Prostate gland (tissue), 2 donors: Measurements from ENCODE around the gene KRT2. TPM values are rescaled to one million over a fixed set of nuclear protein-coding genes. Genes with fewer than 3 reads are reported as not detected.

Experiments
- DNase-seq: peaks from one replicate; pipeline ENCODE4 v3.0.0-alpha.2; 2019; ENCODE audit warnings: low spot score
- H3K27ac ChIP-seq, 2 donors: fragments of 200-600 bp; sonication (generic); 2 replicates each; pipeline ENCODE4 v1.5.1; 2017 to 2019
- H3K27me3 ChIP-seq: fragments of 200-600 bp; sonication (generic); replicated peaks from 2 replicates; pipeline ENCODE4 v1.5.1; 2019; ENCODE audit not compliant: insufficient read depth
- H3K36me3 ChIP-seq, 2 donors: fragments of 200-600 bp; sonication (generic); 1 replicate in 1 of 2; 2 replicates in 1 of 2; pipeline versions ENCODE4 v1.5.1 to v1.8.1; 2017 to 2019
- H3K4me1 ChIP-seq: fragments of 200-600 bp; sonication (generic); replicated peaks from 2 replicates; pipeline ENCODE4 v1.5.1; 2019
- H3K4me3 ChIP-seq, 2 donors: fragments of 200-600 bp; sonication (generic); 2 replicates each; pipeline ENCODE4 v1.5.1; 2017 to 2019
- H3K9me3 ChIP-seq: fragments of 200-600 bp; sonication (generic); 2 replicates; pipeline ENCODE4 v1.5.1; 2017
- POLR2A ChIP-seq: fragments of 450-650 bp; IDR thresholded peaks from one replicate; pipeline ENCODE4 v1.6.1; 2016; ENCODE audit warnings: antibody characterized with exemption, mild to moderate bottlenecking
- POLR2AphosphoS5 ChIP-seq: sonication (generic); formaldehyde crosslinking; IDR thresholded peaks from one replicate; pipeline ENCODE4 v1.6.1; 2017; ENCODE audit warnings: antibody characterized with exemption
- WGBS: methylation state at CpG from one replicate; pipeline ENCODE4 v1.1.5; 2018; 5-methylcytosine and 5-hydroxymethylcytosine counted together
- intact Hi-C: fragments of 100-400 bp; cut with DNase I; formaldehyde crosslinking; loops from one replicate; pipeline ENCODE4 v1.14.2; 2022
- total RNA-seq, 2 donors: library from RNA; depleted of rRNA; stranded (reverse); fragments of >200 nt; gene quantifications; one replicate each; pipeline ENCODE4 v1.1.0, GENCODE V29; 2016
- TF ChIP-seq, protein P1 (sequence below), 4 experiments: fragments of 200-600 bp in 2 of 4; fragments of 450-650 bp in 2 of 4; sonication (generic) in 2 of 4; IDR thresholded peaks; 1 replicate in 3 of 4; 2 replicates in 1 of 4; pipeline ENCODE4 v1.5.1; 2016 to 2019; ENCODE audit warnings: antibody characterized with exemption in 4 of 4, mild to moderate bottlenecking in 2 of 4, moderate library complexity in 2 of 4

Gene KRT2
- total RNA-seq, 2 donors from 2014 or later: 0.41 to 5.1 TPM

DNA sequence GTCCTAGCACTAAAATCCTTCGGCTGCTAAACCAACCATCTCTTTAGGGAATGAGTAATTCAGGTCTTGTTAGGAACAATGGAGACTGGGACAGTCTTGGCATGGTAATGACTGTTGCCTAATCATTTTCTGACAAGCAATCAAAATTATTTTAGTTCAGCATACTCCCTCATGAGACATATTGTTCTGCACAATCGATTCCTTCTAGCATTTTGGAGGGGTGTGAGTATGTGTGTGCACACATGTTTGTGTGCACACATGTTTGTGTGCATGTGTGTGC lies 30.3 kb upstream of the KRT2 start:
- Histone ChIP-seq H3K4me3 (no peak overlapping the region), H3K27me3 (peaks cover 5% of the 10 kb centered on the region), H3K27ac (no peak overlapping the region), H3K9me3 (no peaks in the 10 kb centered on the region), H3K4me1 (no peaks in the 10 kb centered on the region), H3K36me3 (no peaks in the 10 kb centered on the region)
- TF ChIP-seq POLR2A: no peak
- TF ChIP-seq, protein P1, sequence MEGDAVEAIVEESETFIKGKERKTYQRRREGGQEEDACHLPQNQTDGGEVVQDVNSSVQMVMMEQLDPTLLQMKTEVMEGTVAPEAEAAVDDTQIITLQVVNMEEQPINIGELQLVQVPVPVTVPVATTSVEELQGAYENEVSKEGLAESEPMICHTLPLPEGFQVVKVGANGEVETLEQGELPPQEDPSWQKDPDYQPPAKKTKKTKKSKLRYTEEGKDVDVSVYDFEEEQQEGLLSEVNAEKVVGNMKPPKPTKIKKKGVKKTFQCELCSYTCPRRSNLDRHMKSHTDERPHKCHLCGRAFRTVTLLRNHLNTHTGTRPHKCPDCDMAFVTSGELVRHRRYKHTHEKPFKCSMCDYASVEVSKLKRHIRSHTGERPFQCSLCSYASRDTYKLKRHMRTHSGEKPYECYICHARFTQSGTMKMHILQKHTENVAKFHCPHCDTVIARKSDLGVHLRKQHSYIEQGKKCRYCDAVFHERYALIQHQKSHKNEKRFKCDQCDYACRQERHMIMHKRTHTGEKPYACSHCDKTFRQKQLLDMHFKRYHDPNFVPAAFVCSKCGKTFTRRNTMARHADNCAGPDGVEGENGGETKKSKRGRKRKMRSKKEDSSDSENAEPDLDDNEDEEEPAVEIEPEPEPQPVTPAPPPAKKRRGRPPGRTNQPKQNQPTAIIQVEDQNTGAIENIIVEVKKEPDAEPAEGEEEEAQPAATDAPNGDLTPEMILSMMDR (IDR thresholded peaks at IDR 0.05): no peak
- TF ChIP-seq POLR2AphosphoS5: no peak
- DNase-seq: no peak
- intact Hi-C loops: no loop called here
- WGBS: 67% methylated on average over 2 of the region's 2 CpGs

DNA sequence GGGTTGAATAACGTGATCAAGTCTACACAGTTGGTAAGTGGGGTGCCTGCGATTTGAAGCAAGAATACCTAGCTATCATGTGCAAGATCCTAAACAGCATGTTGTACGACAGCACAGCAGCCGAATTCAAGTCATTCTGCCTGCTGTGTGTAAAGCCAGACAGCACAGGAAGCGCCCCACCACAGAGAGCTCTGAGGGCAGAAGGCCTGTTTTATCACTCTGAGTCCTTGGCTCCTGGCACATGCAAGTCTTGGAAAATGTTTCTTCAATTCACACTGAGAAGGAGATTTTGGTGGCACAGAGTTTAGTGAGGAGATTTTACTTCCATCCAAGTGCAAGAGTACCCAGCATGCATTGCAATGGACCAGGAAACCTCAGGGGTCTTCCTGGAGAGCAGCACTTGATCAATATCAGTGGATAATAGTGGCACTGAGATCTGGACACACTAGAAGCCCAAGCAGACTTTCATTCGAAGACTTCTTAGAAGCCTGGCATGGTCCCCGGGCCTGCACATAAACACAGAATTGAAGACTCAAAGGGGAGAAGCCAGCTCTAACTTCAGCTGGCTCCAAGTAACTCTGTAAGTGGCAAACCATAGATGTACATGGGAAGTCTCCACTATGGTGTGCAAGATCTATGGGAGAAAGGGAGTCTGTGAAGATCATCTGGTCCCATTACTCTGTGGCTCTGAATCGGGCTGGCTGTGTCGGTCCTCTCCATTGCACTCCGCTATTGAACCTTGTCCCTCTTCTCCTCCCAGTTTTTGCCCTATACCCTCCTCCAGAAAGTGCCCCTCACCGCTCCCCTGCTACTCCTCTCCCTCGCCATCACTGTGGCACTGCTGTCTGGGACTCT lies 29.7 kb upstream of the KRT2 start:
- WGBS: 85% methylated on average over 12 of the region's 12 CpGs
- intact Hi-C loops: no loop called here
- DNase-seq: no peak
- no peaks in the 10 kb centered on the region for H3K36me3 ChIP-seq
- H3K27me3 ChIP-seq: peaks cover 5% of the 10 kb centered on the region
- H3K27ac ChIP-seq: no peak overlapping the region
- no peaks in the 10 kb centered on the region for H3K4me1 ChIP-seq
- H3K4me3 ChIP-seq: no peak overlapping the region
- TF ChIP-seq, protein P1 (IDR thresholded peaks at IDR 0.05): no peak
- no peak for TF ChIP-seq POLR2A
- no peak for TF ChIP-seq POLR2AphosphoS5
- no peaks in the 10 kb centered on the region for H3K9me3 ChIP-seq

DNA sequence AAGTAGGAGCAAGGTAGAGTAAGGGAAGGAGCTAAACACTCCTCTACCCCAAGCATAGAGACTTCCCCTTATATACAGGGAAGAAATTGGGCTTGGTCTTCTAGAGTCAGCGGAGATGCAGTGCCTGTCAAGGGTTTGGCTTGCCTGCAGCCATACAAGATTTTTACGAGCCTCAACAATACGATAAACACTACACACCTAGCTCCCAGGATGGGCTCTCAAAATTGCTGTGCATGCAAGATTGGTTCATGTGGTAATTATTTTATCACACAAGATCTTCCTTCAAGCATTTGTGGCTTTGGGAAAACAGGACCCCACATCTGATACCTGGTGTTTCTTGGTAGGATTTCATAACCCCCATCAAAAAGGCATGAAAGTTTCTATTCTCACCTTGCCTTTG lies 28.4 kb upstream of the KRT2 start, which contains the start of gene KRT1:
Gene KRT1, minus strand, starts transcription at position 45 of the 400 bp plus-strand sequence. CDS start 59 bp downstream, outside the sequence.
- Histone ChIP-seq H3K4me3 (no peak within 1 kb of the TSS), H3K36me3 (no peaks in the 10 kb centered on the region), H3K27me3 (peaks cover 5% of the 10 kb centered on the region), H3K27ac (no peak within 1 kb of the TSS), H3K9me3 (no peaks in the 10 kb centered on the region), H3K4me1 (no peaks in the 10 kb centered on the region)
- TF ChIP-seq POLR2AphosphoS5 (no peak), POLR2A (no peak)
- TF ChIP-seq, protein P1 (IDR thresholded peaks at IDR 0.05): no peak
- DNase-seq: no peak
- intact Hi-C loops: no loop called here
- WGBS: 35% methylated on average over 3 of the region's 3 CpGs

GRCh38 chr12:52679875-52680274 lies 27.9 kb upstream of the KRT2 start:
- Histone ChIP-seq H3K4me1 (no peaks in the 10 kb centered on the region), H3K4me3 (no peak overlapping the region), H3K36me3 (no peaks in the 10 kb centered on the region), H3K27me3 (peaks cover 5% of the 10 kb centered on the region), H3K27ac (no peak overlapping the region), H3K9me3 (no peaks in the 10 kb centered on the region)
- intact Hi-C loops: no loop called here
- DNase-seq: no peak
- WGBS: 96% methylated on average over 5 of the region's 5 CpGs
- TF ChIP-seq POLR2AphosphoS5 (no peak), POLR2A (no peak)
- TF ChIP-seq, protein P1 (IDR thresholded peaks at IDR 0.05): no peak

GRCh38 chr12:52677671-52678070 lies 25.7 kb upstream of the KRT2 start:
- Histone ChIP-seq H3K4me3 (no peak overlapping the region), H3K9me3 (no peaks in the 10 kb centered on the region), H3K36me3 (no peaks in the 10 kb centered on the region), H3K4me1 (no peaks in the 10 kb centered on the region), H3K27ac (no peak overlapping the region), H3K27me3 (no peaks in the 10 kb centered on the region)
- WGBS: 94% methylated on average over 1 of the region's 1 CpG
- intact Hi-C loops: no loop called here
- no peak for TF ChIP-seq POLR2AphosphoS5
- TF ChIP-seq, protein P1 (IDR thresholded peaks at IDR 0.05): no peak
- no peak for TF ChIP-seq POLR2A
- no peak for DNase-seq
